ENCODE results near the gene PLEKHB2. TPM values are rescaled to one million over a fixed set of nuclear protein-coding genes. Genes with fewer than 3 reads are reported as not detected.
"Not testable (repeated sequence)": the region's sequence is repeated elsewhere in the genome, so short reads cannot be mapped to it uniquely, and the experiment has no call there.

PLEKHB2 gene
- total RNA-seq, 2 donors from 2014 or later, result 77.1 to 107 TPM

- Histone ChIP-seq H3K27me3 (replicated peaks; ENCODE audit: insufficient read depth) (no peaks in the 10 kb centered on the region), H3K4me1 (replicated peaks) (no peaks in the 10 kb centered on the region), H3K36me3 (peaks cover 0 to 8% of the 10 kb centered on the region in 2 donors), H3K9me3 (no peaks in the 10 kb centered on the region), H3K4me3 (no peak overlapping the region), H3K27ac (no peak overlapping the region)
- TF ChIP-seq POLR2A (IDR thresholded peaks at IDR 0.05), result no peak
- TF ChIP-seq CTCF (IDR thresholded peaks at IDR 0.05), result no peak
- TF ChIP-seq POLR2AphosphoS5 (IDR thresholded peaks at IDR 0.05), result no peak
- WGBS, result 93% methylated on average over 4 of the region's 4 CpGs
- intact Hi-C loops (cut with DNase I), result no loop called here
- no peak for DNase-seq (ENCODE audit: low spot score)
Observed at GRCh38 chr2:131058920-131059319, 46.2 kb upstream of the PLEKHB2 start.

- no peak for TF ChIP-seq POLR2AphosphoS5 (IDR thresholded peaks at IDR 0.05)
- TF ChIP-seq POLR2A (IDR thresholded peaks at IDR 0.05), result no peak
- no peak for TF ChIP-seq CTCF (IDR thresholded peaks at IDR 0.05)
- Histone ChIP-seq H3K4me1 (replicated peaks) (peaks cover 6% of the 10 kb centered on the region), H3K27me3 (replicated peaks; ENCODE audit: insufficient read depth) (no peaks in the 10 kb centered on the region), H3K27ac (no peak overlapping the region), H3K4me3 (no peak overlapping the region), H3K36me3 (no peaks in the 10 kb centered on the region), H3K9me3 (no peaks in the 10 kb centered on the region)
- intact Hi-C loops (cut with DNase I), result no loop called here
- WGBS, result 92% methylated on average over 11 of the region's 11 CpGs
- no peak for DNase-seq (ENCODE audit: low spot score)
Observed at GRCh38 chr2:131063501-131064283, 41.4 kb upstream of the PLEKHB2 start.

DNA sequence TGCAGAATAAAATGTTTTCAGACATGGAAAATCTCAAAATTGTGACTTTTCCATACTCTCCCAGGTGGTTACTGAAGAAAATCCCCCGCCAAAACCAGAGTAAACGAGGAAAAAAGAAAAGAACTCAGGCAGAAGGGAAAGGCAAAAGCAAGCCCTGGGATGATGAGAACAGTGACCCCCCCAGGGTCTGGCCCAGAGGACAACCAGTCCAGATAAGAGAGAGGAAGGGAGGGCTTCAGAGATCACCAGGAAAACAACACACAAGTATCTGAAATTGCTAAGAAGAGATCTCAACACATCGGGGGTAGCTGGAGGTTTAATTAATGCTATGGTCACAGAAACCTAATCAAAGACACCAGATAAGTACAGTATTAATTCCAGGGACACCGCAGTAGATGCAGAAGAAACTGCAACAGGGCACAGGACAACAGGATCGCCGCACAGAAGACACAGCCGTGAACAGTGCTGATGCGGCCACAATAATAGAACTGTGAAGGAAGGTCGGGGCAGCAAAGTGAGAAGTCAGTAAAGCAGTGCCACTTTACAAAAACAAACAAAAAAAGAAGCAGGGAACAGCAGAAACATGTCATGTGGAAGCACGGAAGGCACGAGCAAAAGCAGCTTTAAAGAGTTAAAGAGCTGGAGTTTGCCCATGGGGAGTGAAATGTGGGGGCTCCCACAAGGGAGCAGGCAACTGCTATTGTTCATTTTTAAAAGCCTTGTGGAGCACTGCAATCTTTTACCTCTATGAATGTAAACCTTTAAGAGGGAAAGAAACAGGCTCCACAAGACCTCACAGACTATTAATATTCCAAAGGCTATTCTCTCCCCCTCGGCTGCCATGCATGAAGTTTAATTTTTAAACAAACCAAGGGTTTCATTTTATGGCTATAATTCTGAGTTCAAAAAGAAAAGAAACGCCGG, 40.3 kb upstream of the PLEKHB2 start:
- 61% methylated on average over 14 of the region's 14 CpGs for WGBS
- TF ChIP-seq POLR2A (IDR thresholded peaks at IDR 0.05), result no peak
- no peak for TF ChIP-seq POLR2AphosphoS5 (IDR thresholded peaks at IDR 0.05)
- no peak for TF ChIP-seq CTCF (IDR thresholded peaks at IDR 0.05)
- H3K9me3 ChIP-seq, result no peaks in the 10 kb centered on the region
- no peaks in the 10 kb centered on the region for H3K27me3 ChIP-seq (replicated peaks; ENCODE audit: insufficient read depth)
- no peak overlapping the region for H3K4me3 ChIP-seq
- no peaks in the 10 kb centered on the region for H3K36me3 ChIP-seq
- no peak for DNase-seq (ENCODE audit: low spot score)
- no peak overlapping the region for H3K27ac ChIP-seq
- intact Hi-C loops (cut with DNase I), result no loop called here
- peaks cover 6% of the 10 kb centered on the region for H3K4me1 ChIP-seq (replicated peaks)

DNA sequence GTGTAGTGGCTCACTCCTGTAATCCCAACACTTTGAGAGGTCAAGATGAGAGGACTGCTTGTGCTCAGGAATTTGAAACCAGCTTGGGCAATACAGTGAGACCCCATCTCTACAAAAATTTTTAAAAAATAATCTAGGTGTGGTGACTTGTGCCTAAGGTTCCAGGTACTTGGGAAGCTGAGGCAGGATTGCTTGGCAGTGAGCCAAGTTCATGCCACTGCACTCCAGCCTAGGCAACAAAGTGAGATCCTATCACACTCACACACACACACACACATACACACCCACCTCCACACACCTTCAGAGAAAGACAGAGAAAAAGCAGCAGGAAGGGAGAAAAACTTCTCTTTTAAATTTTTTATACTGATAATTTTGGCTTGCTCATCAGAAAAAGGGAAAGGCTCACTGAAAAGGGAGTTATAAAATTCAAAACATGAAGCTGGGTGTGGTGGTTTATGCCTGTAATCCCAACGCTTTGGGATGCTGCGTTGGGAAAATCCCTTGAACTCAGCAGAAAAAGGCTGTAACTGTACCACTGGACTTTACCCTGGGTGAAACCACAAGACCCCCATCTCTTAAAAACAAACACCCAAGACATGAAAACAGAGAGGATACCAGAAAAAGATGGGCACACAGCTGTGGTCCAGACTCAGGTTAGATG, 37.5 kb upstream of the PLEKHB2 start:
- no peak overlapping the region for H3K27ac ChIP-seq
- H3K36me3 ChIP-seq, result no peaks in the 10 kb centered on the region
- no peak overlapping the region for H3K4me3 ChIP-seq
- no peak for DNase-seq (ENCODE audit: low spot score)
- intact Hi-C loops (cut with DNase I), result no loop called here
- no peak for TF ChIP-seq POLR2A (IDR thresholded peaks at IDR 0.05)
- no peaks in the 10 kb centered on the region for H3K27me3 ChIP-seq (replicated peaks; ENCODE audit: insufficient read depth)
- no peaks in the 10 kb centered on the region for H3K9me3 ChIP-seq
- H3K4me1 ChIP-seq (replicated peaks), result peaks cover 6% of the 10 kb centered on the region
- WGBS, result 44% methylated on average over 2 of the region's 2 CpGs

DNA sequence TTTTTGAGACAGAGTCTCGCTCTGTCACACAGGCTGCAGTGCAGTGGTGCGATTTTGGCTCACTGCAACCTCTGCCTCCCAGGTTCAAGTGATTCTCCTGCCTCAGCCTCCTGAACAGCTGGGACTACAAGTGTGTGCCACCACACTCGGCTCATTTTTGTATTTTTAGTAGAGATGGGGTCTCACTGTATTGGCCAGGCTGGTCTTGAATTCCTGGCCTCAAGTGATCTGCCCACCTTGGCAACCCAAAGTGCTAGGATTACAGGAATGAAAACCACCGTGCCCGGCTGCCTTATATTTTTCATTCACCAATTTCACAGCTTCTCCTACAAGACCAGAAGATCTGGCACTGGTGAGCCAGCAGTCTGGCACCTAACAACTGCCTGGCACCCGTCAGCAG, 37.0 kb upstream of the PLEKHB2 start:
- H3K36me3 ChIP-seq; intact Hi-C loops (cut with DNase I); H3K4me3 ChIP-seq; DNase-seq (ENCODE audit: low spot score); H3K9me3 ChIP-seq; H3K27me3 ChIP-seq (replicated peaks; ENCODE audit: insufficient read depth); H3K4me1 ChIP-seq (replicated peaks); H3K27ac ChIP-seq: not testable (repeated sequence)
- 91% methylated on average over 6 of the region's 6 CpGs for WGBS

GRCh38 chr2:131075578-131075977, 29.6 kb upstream of the PLEKHB2 start:
- intact Hi-C loops (cut with DNase I); DNase-seq (ENCODE audit: low spot score); H3K9me3 ChIP-seq; H3K4me3 ChIP-seq; H3K4me1 ChIP-seq (replicated peaks); H3K27me3 ChIP-seq (replicated peaks; ENCODE audit: insufficient read depth); H3K36me3 ChIP-seq; H3K27ac ChIP-seq: not testable (repeated sequence)
- 93% methylated on average over 15 of the region's 15 CpGs for WGBS
